IPS-18a (cell line): ENCODE data around the gene STS.

ENCODE experiments used
- H3K27ac ChIP-seq: one replicate; pipeline ENCODE4 v1.5.1; 2013; ENCODE audit warnings: low read length
- H3K27me3 ChIP-seq: one replicate; pipeline ENCODE4 v1.6.1; 2013; ENCODE audit warnings: mild to moderate bottlenecking, low read length; ENCODE audit not compliant: control insufficient read depth, insufficient read depth
- H3K36me3 ChIP-seq: one replicate; pipeline ENCODE4 v1.6.1; 2013; ENCODE audit warnings: low read depth, low read length; ENCODE audit not compliant: control insufficient read depth
- H3K4me1 ChIP-seq: one replicate; pipeline ENCODE4 v1.6.1; 2013; ENCODE audit warnings: low read depth, low read length; ENCODE audit not compliant: control insufficient read depth
- H3K4me3 ChIP-seq: one replicate; pipeline ENCODE4 v1.5.1; 2013; ENCODE audit warnings: low read length
- H3K9ac ChIP-seq: one replicate; pipeline ENCODE4 v1.6.1; 2013; ENCODE audit warnings: mild to moderate bottlenecking, low read length, moderate library complexity
- H3K9me3 ChIP-seq: one replicate; pipeline ENCODE4 v1.6.1; 2013; ENCODE audit warnings: low read depth, low read length; ENCODE audit not compliant: control insufficient read depth

Gene STS

DNA sequence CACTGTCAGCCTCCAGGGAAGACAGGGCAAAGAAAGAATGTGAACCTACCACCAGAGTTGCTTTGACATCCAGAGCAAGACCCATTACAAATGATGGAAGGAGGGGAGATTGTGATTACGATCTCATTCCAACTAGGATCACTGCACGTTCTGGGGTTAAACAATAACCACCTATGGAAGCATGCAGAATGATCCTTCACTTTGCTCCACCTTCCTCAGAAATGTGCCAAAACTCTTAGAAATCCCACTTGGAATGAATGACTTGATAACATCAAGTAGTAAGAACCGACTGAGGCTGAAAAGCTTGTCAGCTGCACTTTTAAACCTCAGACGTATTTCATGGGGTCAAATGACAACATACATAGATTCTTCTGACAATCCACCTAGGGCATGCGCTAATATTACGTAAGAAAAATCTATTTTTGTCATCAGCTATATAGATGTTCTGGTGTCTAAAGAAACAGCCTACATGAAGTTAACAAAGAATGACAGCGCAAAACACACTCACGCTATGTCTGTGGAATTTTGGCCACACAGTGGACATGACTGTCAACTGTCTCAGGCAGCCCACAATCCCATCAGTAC is 3.5 kb upstream of the STS start:
- no peak overlapping the region for H3K27ac ChIP-seq
- H3K27me3 ChIP-seq, result no peaks in the 10 kb centered on the region
- no peak overlapping the region for H3K9ac ChIP-seq
- no peaks in the 10 kb centered on the region for H3K36me3 ChIP-seq
- no peak overlapping the region for H3K4me3 ChIP-seq
- H3K9me3 ChIP-seq, result no peaks in the 10 kb centered on the region
- peaks cover 4% of the 10 kb centered on the region for H3K4me1 ChIP-seq

DNA sequence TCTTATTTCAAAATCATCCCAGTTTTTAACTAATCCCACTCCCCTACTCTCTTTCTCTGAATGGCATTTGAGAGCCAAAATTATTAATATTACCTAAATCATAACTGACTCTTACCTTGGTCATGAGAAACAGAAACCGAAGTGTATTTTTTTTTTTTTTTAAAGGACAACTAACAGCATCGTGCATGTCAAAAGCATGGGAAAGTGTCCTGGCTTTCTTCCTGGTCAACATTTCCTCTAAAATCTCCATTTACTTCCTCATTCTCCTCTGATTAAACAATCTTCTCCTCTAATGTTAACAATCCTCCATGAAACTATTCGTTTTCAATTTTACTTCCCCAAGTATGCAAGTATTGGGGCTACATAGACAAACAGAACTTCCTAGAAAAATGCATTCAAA is 2.1 kb upstream of the STS start:
- H3K36me3 ChIP-seq, result no peaks in the 10 kb centered on the region
- H3K9ac ChIP-seq, result no peak overlapping the region
- H3K4me3 ChIP-seq, result no peak overlapping the region
- no peak overlapping the region for H3K27ac ChIP-seq
- H3K27me3 ChIP-seq, result no peaks in the 10 kb centered on the region
- no peaks in the 10 kb centered on the region for H3K9me3 ChIP-seq
- peaks cover 4% of the 10 kb centered on the region for H3K4me1 ChIP-seq

GRCh38 chrX:7146020-7146702 is 1.4 kb upstream of the STS start:
- Histone ChIP-seq H3K9me3 (no peaks in the 10 kb centered on the region), H3K36me3 (no peaks in the 10 kb centered on the region), H3K4me3 (no peak overlapping the region), H3K4me1 (peaks cover 4% of the 10 kb centered on the region), H3K9ac (no peak overlapping the region), H3K27ac (no peak overlapping the region), H3K27me3 (no peaks in the 10 kb centered on the region)

DNA sequence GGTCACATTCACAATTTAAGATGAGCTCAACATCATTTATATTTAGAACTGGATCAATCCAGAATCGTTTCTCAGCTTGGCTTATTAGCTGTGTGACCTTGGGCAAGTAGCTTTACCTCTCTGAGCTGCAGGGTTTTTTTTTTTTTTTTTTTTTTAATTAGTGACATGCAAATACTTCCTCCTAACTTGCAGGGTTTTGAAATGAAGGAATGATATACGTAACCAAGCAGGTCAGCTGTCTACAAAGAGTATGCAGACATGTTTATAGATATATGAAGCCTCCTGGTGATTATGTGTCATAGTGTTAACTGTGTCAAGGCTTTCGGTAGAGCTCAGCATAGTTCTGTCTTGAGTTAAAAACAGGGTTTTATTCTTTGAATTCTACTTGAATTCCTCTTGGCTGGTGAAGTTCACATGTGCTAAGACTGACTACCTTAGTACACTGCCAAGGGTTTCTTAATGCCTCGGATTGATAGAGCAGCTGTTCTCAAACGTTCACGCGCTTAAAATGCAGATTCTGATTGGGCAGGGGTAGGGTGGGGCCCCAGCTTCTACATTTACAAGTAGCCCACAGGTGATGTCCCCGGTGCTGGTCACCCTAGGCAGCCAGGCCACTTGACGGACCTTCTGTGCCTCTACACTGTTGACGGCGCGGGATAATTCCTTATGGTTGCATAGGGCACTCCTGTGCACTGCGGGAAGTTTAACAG is 654 bp upstream of the STS start:
- peak overlapping the region; percentile 98 for H3K4me3 ChIP-seq
- H3K27ac ChIP-seq, result no peak overlapping the region
- peak overlapping the region; percentile 56 for H3K9ac ChIP-seq
- no peaks in the 10 kb centered on the region for H3K9me3 ChIP-seq
- no peaks in the 10 kb centered on the region for H3K36me3 ChIP-seq
- no peaks in the 10 kb centered on the region for H3K27me3 ChIP-seq
- peaks cover 4% of the 10 kb centered on the region for H3K4me1 ChIP-seq

- H3K27me3 ChIP-seq, result no peaks in the 10 kb centered on the region
- peaks cover 4% of the 10 kb centered on the region for H3K4me1 ChIP-seq
- peak within 1 kb of the TSS; percentile 98 for H3K4me3 ChIP-seq
- peak within 1 kb of the TSS; percentile 68 for H3K9ac ChIP-seq
- H3K9me3 ChIP-seq, result no peaks in the 10 kb centered on the region
- H3K27ac ChIP-seq, result no peak within 1 kb of the TSS
- H3K36me3 ChIP-seq, result no peaks in the 10 kb centered on the region
Measured at GRCh38 chrX:7147978-7148854, 704 bp downstream of the STS start, which contains the start of gene PUDP. TSS of gene PUDP (minus strand) at chrX:7148153. CDS start at chrX:7148113, 40 bp downstream.

DNA sequence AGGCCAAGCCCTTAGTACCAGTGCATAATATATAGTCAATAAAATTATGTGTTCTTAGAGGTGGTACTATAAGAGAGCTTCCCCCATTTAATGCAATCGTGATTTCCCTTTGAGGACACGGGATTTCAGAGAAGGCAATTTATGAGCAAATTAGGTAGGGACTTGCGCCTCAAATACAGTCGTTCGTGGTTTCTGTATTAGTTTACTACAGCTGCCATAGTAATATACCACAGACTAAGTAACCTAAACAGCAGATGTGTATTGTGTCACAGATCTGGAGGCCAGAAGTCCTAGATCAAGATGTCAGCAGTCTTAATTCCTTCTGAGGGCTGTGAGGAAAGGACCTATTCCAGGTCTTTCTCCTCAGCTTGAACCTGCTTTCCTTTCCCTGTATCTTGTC is 1.9 kb downstream of the STS start:
- Histone ChIP-seq H3K4me1 (peaks cover 11% of the 10 kb centered on the region), H3K9ac (no peak overlapping the region)

DNA sequence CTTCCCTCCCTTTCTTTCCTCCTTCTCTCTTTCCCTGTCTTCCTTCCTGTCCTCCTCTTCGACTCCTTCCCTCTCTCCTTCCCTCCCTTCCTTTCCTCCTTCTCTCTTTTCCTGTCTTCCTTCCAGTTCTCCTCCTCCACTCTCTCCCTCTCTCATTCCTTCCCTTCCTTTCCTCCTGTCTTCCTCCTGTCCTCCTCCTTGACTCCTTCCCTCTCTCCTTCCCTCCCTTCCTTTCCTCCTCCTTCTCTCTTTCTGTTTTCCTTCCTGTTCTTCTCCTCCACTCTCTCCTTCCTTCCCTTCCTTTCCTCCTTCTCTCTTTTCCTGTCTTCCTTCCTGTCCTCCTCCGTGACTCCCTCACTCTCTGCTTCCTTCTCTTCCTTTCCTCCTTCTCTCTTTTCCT is 5.7 kb downstream of the STS start:
- Histone ChIP-seq H3K4me1 (peaks cover 12% of the 10 kb centered on the region), H3K27ac (no peak overlapping the region), H3K4me3 (no peak overlapping the region), H3K36me3 (no peaks in the 10 kb centered on the region), H3K9me3 (no peaks in the 10 kb centered on the region), H3K27me3 (no peaks in the 10 kb centered on the region), H3K9ac (no peak overlapping the region)

More for the DNA sequence above, 1.9 kb downstream of the STS start:
- Histone ChIP-seq H3K9me3 (no peaks in the 10 kb centered on the region), H3K27ac (no peak overlapping the region), H3K4me3 (no peak overlapping the region), H3K36me3 (no peaks in the 10 kb centered on the region), H3K27me3 (no peaks in the 10 kb centered on the region)

DNA sequence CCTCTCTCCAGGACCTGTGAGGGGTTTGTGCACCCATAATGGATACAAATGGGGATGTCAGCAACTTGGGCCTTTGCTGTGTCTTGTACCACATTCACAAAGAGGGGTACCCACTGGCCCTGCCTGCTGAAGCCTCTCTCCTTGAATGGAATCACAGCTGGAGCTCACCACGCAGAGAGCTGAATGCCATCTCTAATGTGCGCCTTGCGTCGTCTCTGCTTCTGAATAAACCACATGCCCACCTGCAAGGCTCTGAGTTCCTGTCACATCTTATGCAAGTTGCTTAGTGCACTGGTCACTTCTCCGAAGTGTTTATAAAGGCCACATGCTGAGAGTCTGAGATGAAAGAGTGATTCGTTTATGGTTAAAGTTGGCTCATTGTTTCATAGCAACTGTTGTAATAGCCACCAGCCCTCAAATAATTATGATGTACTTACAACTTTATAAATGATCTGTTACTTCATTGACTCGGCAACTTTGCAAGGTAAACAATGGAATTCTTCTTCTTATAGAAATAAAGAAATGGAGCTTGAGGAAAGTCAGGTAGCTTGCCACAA is 6.6 kb downstream of the STS start:
- no peak overlapping the region for H3K27ac ChIP-seq
- H3K27me3 ChIP-seq, result no peaks in the 10 kb centered on the region
- H3K4me1 ChIP-seq, result peaks cover 21% of the 10 kb centered on the region
- no peaks in the 10 kb centered on the region for H3K9me3 ChIP-seq
- no peaks in the 10 kb centered on the region for H3K36me3 ChIP-seq
- H3K4me3 ChIP-seq, result no peak overlapping the region
- H3K9ac ChIP-seq, result no peak overlapping the region

GRCh38 chrX:7155163-7155562 is 7.7 kb downstream of the STS start:
- no peaks in the 10 kb centered on the region for H3K27me3 ChIP-seq
- no peak overlapping the region for H3K4me3 ChIP-seq
- H3K9ac ChIP-seq, result no peak overlapping the region
- no peaks in the 10 kb centered on the region for H3K9me3 ChIP-seq
- no peaks in the 10 kb centered on the region for H3K36me3 ChIP-seq
- H3K27ac ChIP-seq, result no peak overlapping the region
- peaks cover 29% of the 10 kb centered on the region for H3K4me1 ChIP-seq

DNA sequence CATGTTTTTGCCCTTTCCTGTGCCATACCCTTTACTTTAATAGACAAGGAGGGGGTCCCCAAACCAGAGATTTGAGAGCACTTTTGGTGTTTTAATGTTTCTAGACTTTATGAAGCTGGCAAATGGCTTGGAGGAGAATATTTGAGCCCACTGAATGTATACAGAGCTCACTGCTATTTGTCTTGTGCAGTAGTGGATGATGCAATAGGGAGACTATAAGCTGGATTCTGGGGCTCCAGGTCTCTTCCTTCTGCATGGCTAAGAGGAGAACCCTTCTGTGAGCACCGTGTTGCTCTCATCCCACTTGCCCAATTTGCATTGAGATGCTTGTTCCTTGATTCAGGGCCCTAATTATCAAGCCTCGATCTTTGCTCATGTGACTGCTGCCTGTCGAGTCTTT is 9.4 kb downstream of the STS start:
- Histone ChIP-seq H3K9me3 (no peaks in the 10 kb centered on the region), H3K36me3 (no peaks in the 10 kb centered on the region), H3K27me3 (no peaks in the 10 kb centered on the region), H3K27ac (no peak overlapping the region), H3K4me1 (peaks cover 29% of the 10 kb centered on the region), H3K4me3 (no peak overlapping the region), H3K9ac (no peak overlapping the region)

GRCh38 chrX:7158468-7158990 is 11.0 kb downstream of the STS start:
- no peaks in the 10 kb centered on the region for H3K9me3 ChIP-seq
- H3K9ac ChIP-seq, result no peak overlapping the region
- H3K27ac ChIP-seq, result no peak overlapping the region
- H3K4me3 ChIP-seq, result no peak overlapping the region
- peaks cover 29% of the 10 kb centered on the region for H3K4me1 ChIP-seq
- no peaks in the 10 kb centered on the region for H3K36me3 ChIP-seq
- H3K27me3 ChIP-seq, result no peaks in the 10 kb centered on the region
